Large intestine (tissue), 3 donors: ENCODE data around the gene UBE2Q2. TPM values are rescaled to one million over a fixed set of nuclear protein-coding genes. Genes with fewer than 3 reads are reported as not detected.

Source experiments
- DNase-seq, 2 donors: peaks; one replicate each; pipeline versions ENCODE4 v3.0.0 to v3.0.0-alpha.2; 2013
- H3K27ac ChIP-seq: one replicate; pipeline ENCODE4 v1.5.1; 2013; ENCODE audit warnings: low read length
- H3K27me3 ChIP-seq: 2 replicates; pipeline ENCODE4 v1.6.1; 2013; ENCODE audit warnings: low read length; ENCODE audit not compliant: control insufficient read depth, insufficient read depth
- H3K36me3 ChIP-seq: 2 replicates; pipeline ENCODE4 v1.6.1; 2013; ENCODE audit warnings: low read length; ENCODE audit not compliant: control insufficient read depth, insufficient read depth
- H3K4me1 ChIP-seq: one replicate; pipeline ENCODE4 v1.6.1; 2013; ENCODE audit warnings: low read length; ENCODE audit not compliant: control insufficient read depth, insufficient read depth
- H3K4me3 ChIP-seq: one replicate; pipeline ENCODE4 v1.5.1; 2013; ENCODE audit warnings: low read length
- H3K9me3 ChIP-seq: one replicate; pipeline ENCODE4 v1.6.1; 2013; ENCODE audit warnings: mild to moderate bottlenecking, low read depth, low read length, moderate library complexity; ENCODE audit not compliant: control insufficient read depth
- WGBS: methylation state at CpG from one replicate; pipeline ENCODE4 v1.1.5; 2013; ENCODE audit warnings: low lambda C conversion rate; ENCODE audit not compliant: insufficient coverage; 5-methylcytosine and 5-hydroxymethylcytosine counted together
- polyA plus RNA-seq: library from polyadenylated mRNA; unstranded; fragments of 120-200 nt; gene quantifications from one replicate; pipeline ENCODE4 v1.2.1, GENCODE V29; 2013

The UBE2Q2 gene
- polyA plus RNA-seq, 1 donor: 16.6 TPM

DNA sequence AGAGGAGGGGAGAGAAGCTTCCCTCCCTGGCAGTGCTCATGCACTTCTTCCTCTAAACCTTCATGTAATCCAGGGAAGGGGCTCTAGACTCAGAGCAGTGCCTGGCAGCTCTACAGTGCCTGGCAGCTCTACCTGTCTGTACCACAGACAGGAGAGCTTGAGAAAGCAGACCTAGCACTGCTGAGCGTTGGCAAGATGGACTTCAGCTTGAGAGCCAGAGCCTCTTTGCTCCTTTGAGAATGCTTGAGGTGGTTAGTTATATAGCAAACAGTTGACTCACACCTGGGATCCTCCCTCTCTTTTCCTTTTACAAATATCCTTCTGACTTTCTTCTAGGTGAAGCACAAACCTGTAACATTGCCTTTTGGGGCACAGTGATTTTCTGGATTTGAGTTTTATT lies 81.3 kb downstream of the UBE2Q2 start:
- WGBS: no CpG with 5 or more reads among the region's 1 CpG
- Histone ChIP-seq H3K9me3 (no peaks in the 10 kb centered on the region), H3K4me1 (peaks cover 4% of the 10 kb centered on the region), H3K27me3 (no peaks in the 10 kb centered on the region), H3K4me3 (no peak overlapping the region), H3K36me3 (peaks cover 5% of the 10 kb centered on the region), H3K27ac (no peak overlapping the region)
- DNase-seq: no peak

DNA sequence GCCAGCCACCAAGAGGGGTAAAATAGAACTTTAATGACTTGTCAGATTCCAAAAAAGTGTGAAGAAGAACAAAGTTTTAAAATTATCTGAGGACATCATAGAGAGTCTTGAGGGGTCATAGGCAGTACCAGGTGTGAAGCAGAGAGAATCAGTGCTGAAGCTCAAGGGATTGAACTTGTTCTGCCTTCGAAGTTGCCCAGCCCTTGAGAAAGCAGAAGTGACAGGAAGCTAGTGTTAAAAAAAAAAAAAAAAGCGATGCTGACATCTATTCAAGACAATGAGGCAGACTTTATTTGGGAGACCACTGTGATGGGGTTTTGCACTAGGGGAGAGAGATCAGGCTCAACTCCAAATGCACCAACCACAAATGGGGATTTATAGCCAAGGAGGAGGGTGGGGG lies 82.2 kb downstream of the UBE2Q2 start:
- H3K27ac ChIP-seq: no peak overlapping the region
- no peaks in the 10 kb centered on the region for H3K27me3 ChIP-seq
- no peak for DNase-seq
- H3K9me3 ChIP-seq: no peaks in the 10 kb centered on the region
- no peak overlapping the region for H3K4me3 ChIP-seq
- no CpG with 5 or more reads among the region's 2 CpGs for WGBS
- H3K4me1 ChIP-seq: peaks cover 4% of the 10 kb centered on the region
- H3K36me3 ChIP-seq: peaks cover 5% of the 10 kb centered on the region

DNA sequence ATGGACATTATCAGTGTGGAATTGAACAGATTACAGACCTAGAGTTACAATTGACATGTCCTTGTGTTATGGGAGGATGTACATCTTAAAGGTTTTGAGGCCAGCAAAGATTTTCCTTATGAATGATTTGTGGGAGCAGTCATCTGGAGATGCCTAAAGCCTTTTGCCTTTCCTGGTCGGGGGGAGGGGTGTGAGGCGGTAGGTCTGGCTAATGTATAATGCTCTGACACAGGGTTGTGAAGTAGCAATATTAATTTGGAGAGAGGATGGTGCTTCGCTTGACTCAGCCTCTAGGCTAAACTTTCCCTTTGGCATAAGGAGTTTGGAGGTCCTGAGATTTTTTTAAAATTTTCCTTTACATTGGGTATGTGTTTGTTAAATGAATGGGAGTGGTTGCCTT lies 83.7 kb downstream of the UBE2Q2 start:
- no peak for DNase-seq
- Histone ChIP-seq H3K9me3 (no peaks in the 10 kb centered on the region), H3K4me3 (no peak overlapping the region), H3K36me3 (peaks cover 12% of the 10 kb centered on the region), H3K27ac (no peak overlapping the region), H3K27me3 (no peaks in the 10 kb centered on the region), H3K4me1 (peaks cover 3% of the 10 kb centered on the region)
- whole genome bisulfite sequencing: no CpG with 5 or more reads among the region's 3 CpGs

DNA sequence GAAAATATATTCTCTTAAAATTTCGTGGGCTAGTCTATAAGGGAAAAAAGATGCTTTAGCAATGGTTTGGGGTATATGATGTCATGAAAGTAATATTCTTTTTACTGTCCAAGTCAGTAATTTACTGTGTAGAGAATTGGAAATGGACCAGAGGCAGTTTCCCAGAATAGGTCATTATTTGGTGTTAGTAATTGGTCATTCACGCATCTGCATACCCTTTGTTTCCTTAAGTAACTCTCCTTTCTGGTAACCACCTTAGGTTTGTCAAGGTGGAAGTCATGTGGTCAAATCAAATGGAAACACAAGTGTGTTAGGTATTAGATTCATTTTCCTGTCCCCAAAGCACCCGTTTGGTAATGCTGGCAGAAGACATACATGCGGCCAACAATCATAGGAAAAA lies 84.4 kb downstream of the UBE2Q2 start:
- peaks cover 16% of the 10 kb centered on the region for H3K36me3 ChIP-seq
- no peak for DNase-seq
- WGBS: 80% methylated on average over 1 of the region's 4 CpGs

DNA sequence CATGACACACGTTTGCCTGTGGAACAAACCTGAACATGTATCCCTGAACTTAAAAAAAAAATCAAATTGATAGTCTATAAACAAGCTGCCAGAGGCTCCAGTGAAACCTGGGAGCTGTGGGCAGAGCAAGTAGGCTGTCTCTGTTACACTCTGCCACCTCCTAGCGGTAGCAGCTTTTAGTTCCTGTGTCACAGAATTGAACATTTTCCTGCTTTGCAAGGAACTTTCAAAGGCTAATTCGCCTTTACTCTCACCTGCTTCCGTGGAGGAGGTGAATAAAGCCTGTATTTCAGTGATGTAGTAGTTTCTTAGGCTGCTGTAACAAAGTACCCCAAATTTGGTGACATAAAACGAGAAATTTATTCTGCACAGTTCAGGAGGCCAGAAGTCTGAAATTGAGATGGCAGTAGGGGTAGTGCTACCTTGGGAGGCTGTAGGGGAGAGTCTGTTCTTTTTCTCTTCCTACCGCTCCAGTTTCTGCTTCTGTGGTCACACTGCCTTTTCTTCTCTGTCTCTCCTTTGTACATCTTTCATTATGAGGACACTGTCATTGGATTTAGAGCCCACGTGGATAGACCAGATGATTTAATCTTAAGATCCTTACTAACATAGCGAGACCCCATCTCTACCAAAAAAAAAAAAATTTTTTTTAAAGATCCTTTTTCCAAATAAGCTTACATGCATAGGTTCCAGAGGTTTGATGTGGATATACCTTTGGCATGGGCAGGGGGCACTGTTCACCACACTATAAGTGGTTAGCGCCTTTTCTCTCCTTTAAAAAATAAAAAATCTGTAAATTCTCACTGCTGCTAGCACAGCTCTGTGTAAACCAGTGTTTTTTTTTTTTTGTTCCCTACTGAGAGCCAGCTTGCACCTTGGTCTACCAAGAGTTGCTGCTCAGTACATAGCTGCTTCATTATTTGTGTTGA lies 85.7 kb downstream of the UBE2Q2 start:
- Histone ChIP-seq H3K27ac (no peak overlapping the region), H3K4me3 (no peak overlapping the region), H3K9me3 (no peaks in the 10 kb centered on the region), H3K27me3 (no peaks in the 10 kb centered on the region), H3K36me3 (peaks cover 23% of the 10 kb centered on the region), H3K4me1 (no peaks in the 10 kb centered on the region)
- WGBS: no CpG with 5 or more reads among the region's 9 CpGs
- peak in 1 of 2 donors; percentile 27 for DNase-seq

More for the DNA sequence above, 84.4 kb downstream of the UBE2Q2 start:
- Histone ChIP-seq H3K27me3 (no peaks in the 10 kb centered on the region), H3K27ac (no peak overlapping the region), H3K4me1 (no peaks in the 10 kb centered on the region), H3K9me3 (no peaks in the 10 kb centered on the region), H3K4me3 (no peak overlapping the region)

DNA sequence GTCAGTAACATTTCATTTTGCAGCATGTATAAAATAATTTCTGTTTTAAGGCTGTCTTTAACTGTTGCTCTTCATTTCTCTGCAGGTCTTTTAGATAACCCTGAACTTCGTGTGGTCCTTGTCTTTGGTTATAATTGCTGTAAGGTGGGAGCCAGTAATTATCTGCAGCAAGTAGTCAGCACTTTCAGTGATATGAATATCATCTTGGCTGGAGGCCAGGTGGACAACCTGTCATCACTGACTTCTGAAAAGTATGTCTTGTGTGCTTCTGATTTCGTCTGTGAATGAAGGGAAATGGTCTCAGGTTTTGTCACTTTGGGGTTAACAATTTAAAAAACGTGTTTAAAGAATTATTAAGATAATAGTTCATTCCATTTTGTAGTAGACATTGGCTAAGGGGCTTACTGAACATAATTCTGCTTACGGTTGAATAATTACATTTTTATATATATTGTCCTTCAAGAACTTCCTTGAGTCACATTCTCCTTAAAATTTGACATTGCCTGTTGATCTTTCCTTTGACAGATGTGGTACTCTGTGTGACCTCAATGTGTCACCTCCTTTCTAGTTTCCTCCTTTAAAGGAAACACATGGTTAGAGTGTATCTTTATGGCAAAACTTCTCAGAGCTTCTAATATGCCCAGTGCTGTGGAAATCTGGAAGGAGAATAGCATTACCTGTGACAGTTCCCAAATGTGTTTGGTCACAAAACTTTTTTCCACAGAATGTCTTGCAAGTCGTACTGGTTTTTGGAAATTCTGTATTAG lies 86.7 kb downstream of the UBE2Q2 start:
- Histone ChIP-seq H3K4me3 (no peak overlapping the region), H3K27me3 (no peaks in the 10 kb centered on the region), H3K36me3 (peaks cover 22% of the 10 kb centered on the region), H3K9me3 (no peaks in the 10 kb centered on the region), H3K27ac (no peak overlapping the region), H3K4me1 (no peaks in the 10 kb centered on the region)
- WGBS: 75% methylated on average over 2 of the region's 5 CpGs
- peak in 1 of 2 donors; percentile 27 for DNase-seq

DNA sequence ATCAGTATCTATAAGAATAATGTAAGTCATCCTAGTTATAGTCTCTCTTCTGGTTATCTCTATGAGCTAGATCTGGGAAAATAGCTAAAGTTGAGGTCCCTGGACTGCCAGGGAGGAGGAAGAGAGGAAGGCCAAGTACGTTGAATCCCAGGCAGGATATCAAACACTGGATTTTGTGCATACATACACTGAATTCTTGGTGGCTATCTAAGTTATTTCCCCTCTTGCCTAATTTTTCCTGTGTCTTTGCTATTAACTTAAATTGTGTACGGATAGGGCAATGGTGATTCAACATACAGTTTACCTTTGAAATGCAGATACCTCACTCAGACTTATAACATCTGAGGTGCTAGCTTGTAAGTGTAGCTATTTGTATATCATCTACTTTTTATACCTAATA lies 87.6 kb downstream of the UBE2Q2 start:
- WGBS: no CpG with 5 or more reads among the region's 2 CpGs
- Histone ChIP-seq H3K9me3 (no peaks in the 10 kb centered on the region), H3K4me3 (no peak overlapping the region), H3K36me3 (peaks cover 22% of the 10 kb centered on the region), H3K4me1 (no peaks in the 10 kb centered on the region), H3K27me3 (no peaks in the 10 kb centered on the region), H3K27ac (no peak overlapping the region)
- no peak for DNase-seq

DNA sequence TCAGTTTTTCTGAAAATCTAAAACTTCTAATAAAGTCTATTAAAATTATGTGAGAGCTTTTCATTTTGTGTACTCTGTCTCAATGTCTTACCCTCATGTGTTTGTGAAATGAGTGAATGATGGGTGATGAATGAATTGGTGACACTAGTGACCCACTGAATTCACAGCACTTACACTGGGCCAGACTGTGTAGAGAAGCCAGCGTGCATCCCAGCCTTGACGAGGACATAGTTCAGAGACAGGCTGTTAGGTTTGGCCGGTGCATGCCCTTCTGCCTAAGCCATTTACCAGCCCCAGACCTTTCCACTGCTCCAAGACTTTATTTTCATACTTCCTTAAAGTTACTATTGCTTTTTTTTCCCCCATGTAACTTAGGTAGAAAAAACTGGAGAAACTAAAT lies 99.2 kb downstream of the UBE2Q2 start:
- no CpG with 5 or more reads among the region's 3 CpGs for WGBS
- Histone ChIP-seq H3K27ac (no peak overlapping the region), H3K36me3 (peaks cover 5% of the 10 kb centered on the region), H3K4me1 (no peaks in the 10 kb centered on the region), H3K4me3 (no peak overlapping the region), H3K9me3 (no peaks in the 10 kb centered on the region), H3K27me3 (peaks cover 5% of the 10 kb centered on the region)
- no peak for DNase-seq

DNA sequence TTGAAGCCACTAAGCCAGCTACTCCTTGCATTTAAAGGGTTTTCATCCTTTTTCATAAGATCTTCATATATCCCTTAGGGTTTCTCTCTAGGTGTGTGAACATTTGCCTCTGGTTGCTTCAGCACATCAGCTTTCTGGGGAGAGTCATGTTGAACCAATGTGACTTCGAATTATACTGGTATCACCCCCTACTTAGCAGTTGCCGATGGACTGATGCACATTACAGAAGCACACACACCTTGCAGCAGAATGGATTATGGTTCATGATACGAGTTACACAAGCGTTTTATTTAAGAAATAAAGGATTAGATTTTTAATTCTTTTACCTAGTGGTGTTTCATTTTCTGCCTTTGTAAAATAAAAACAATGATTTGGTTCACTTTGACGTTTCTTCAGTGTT lies 100.0 kb downstream of the UBE2Q2 start:
- H3K9me3 ChIP-seq: no peaks in the 10 kb centered on the region
- no peak for DNase-seq
- no peaks in the 10 kb centered on the region for H3K4me1 ChIP-seq
- H3K27me3 ChIP-seq: peaks cover 5% of the 10 kb centered on the region
- H3K4me3 ChIP-seq: no peak overlapping the region
- WGBS: 83% methylated on average over 3 of the region's 5 CpGs
- no peak overlapping the region for H3K27ac ChIP-seq
- H3K36me3 ChIP-seq: no peaks in the 10 kb centered on the region

DNA sequence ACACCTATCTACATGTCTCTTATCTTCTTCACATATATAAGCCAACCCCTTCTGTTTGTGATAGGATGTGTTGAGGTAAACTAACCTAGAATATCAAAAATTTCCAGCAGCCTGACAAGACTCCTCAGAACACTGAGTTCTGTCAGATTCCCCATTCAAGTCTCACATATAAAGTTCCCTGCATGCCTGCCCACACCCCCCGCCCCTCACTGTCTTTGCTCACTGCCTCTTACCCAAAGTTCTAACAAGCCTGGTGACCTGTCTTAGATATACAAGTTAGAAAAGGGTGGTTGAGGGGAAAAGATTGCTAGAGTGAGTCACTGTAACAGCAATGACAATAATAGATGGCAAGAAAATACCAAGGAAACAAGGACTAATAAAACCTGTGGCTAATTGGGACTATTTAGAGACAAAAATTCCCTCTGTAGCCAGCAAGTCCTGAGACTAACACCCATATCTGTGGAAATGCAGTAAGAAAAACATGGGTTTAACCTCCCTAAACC lies 100.5 kb downstream of the UBE2Q2 start:
- H3K4me1 ChIP-seq: no peaks in the 10 kb centered on the region
- H3K9me3 ChIP-seq: no peaks in the 10 kb centered on the region
- no peak overlapping the region for H3K4me3 ChIP-seq
- WGBS: no CpG with 5 or more reads among the region's 1 CpG
- no peak for DNase-seq
- no peaks in the 10 kb centered on the region for H3K36me3 ChIP-seq
- H3K27me3 ChIP-seq: peaks cover 5% of the 10 kb centered on the region
- H3K27ac ChIP-seq: no peak overlapping the region
